ENCODE results near the gene OSBPL6.
"Not testable (repeated sequence)": the region's sequence is repeated elsewhere in the genome, so short reads cannot be mapped to it uniquely, and the experiment has no call there.

The OSBPL6 gene

DNA sequence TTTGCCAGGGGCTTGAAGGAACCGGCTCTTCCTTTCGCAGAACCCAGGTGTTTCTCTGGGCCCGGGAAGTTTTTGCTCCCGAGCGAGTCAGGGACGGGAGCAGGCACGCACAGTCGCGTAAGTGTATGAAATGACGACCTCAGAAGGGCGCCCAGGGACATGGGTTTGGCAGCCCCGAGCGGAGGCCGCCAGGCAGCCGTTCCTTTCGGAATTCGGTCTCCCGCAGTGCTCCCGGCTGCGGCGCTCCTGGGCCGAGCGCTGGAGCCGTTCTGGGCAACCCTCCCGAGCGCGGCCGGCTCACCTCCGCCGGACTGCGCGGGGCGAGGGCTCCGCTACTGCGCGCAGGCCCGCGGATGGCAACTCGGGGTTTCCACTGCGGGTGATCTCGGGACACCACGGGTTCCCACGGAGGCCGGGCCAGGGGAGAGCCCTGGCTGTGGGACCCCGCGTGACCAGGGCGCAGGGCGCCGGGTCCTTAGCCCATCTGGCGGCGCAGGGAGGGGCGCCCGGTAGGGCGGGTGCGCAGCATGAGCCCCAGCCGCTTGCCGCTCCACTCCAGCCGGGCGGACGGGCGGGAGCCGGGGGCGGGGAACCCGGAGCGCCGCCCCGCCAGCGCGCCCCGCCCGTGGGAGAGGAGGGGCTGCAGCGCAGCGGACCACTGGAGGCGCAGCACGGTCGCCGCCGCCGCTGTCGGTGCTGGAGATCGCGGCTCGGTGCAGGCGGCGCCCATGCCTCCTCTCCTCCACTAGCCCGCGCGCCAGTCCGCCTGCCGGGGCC lies at the start of gene OSBPL6:
Gene OSBPL6 (plus strand): TSS at position 690 of the 777 bp plus-strand sequence. CDS start 111,673 bp downstream, outside the sequence.
- peak; percentile 55 for DNase-seq

GRCh38 chr2:178152033-178152432 lies 42.3 kb upstream of the OSBPL6 start:
- DNase-seq: no peak

- no peak for DNase-seq
Observed at GRCh38 chr2:178152542-178152941, 41.8 kb upstream of the OSBPL6 start.

DNA sequence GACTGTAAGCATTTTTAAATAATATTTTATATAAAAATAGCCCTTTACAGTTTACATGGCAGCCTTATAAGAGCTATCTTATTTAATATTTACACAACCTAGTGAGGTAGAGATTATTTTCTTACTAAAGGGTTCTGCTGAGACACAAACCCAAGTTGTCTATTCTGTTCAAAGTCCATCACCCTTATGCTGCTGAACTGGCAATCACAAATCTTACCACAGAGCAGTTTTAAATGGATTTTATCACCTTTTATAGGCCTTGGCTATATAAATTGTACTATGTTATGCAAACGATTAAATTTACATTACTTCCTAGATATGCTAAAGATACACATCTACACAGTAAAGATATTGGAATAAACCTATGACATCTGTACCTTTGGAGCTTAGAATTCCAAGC lies 41.3 kb upstream of the OSBPL6 start:
- no peak for DNase-seq

GRCh38 chr2:178153878-178154277 lies 40.4 kb upstream of the OSBPL6 start:
- not testable (repeated sequence) for DNase-seq

GRCh38 chr2:178155524-178155923 lies 38.8 kb upstream of the OSBPL6 start:
- DNase-seq: no peak

DNA sequence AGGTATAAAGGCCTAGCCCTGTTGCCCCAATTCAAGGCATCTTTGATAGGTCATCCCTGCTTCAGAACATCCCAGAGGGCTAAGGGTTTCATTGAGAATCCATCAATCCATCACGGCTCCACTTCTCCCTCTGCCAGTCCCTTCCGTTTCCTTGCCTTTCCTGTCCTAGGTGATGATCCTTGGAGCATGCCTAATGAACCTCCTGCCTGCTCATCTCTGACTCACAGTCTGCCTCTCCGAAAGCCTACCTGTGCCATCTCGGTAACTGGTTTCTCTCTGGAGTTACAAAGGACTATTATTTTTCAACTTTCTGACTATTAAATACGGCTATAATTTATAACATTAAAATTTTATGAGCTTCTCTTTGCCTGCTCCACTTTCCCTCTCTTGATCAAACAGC lies 36.7 kb upstream of the OSBPL6 start:
- no peak for DNase-seq

- DNase-seq: no peak
Observed at GRCh38 chr2:178159966-178160365, 34.3 kb upstream of the OSBPL6 start.

DNA sequence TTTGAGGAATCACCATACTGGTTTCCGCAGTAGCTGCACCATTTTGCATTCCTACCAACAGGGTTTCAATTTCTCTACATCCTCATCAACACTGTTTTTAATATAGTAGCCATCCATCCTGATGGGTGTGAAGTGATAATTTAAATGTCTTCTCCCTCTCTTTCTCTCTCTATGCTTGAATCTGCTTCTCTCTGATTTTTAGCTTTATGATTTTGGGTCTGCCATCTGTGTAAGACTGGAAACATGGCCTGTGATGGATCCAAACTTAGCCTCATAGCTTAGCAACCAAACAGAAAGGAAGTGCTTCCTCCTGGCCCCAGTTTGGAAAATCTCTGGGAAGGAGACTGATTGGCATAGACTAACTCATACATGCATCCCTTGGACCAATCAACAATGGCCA lies 33.7 kb upstream of the OSBPL6 start:
- no peak for DNase-seq

- no peak for DNase-seq
Observed at GRCh38 chr2:178163395-178163794, 30.9 kb upstream of the OSBPL6 start.

GRCh38 chr2:178163911-178164310 lies 30.4 kb upstream of the OSBPL6 start:
- no peak for DNase-seq

DNA sequence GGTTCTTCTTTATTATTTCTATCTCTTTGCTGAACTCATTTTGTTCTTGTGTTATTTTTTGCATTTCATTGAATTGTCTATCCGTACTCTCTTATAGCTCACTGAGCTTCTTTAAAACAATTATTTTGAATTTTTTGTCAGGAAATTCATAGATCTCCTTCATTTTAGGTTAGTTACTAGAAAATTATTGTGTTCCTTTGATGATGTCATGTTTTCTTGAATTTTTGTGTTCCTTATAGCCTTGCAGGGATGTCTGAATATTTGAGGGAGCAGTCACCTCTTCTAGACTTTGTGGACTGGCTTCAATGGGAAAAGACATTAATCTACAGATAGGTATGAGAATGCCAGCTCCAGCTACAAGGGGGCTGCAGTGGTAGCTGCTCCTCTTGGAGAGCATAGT lies 20.7 kb upstream of the OSBPL6 start:
- DNase-seq: no peak

DNA sequence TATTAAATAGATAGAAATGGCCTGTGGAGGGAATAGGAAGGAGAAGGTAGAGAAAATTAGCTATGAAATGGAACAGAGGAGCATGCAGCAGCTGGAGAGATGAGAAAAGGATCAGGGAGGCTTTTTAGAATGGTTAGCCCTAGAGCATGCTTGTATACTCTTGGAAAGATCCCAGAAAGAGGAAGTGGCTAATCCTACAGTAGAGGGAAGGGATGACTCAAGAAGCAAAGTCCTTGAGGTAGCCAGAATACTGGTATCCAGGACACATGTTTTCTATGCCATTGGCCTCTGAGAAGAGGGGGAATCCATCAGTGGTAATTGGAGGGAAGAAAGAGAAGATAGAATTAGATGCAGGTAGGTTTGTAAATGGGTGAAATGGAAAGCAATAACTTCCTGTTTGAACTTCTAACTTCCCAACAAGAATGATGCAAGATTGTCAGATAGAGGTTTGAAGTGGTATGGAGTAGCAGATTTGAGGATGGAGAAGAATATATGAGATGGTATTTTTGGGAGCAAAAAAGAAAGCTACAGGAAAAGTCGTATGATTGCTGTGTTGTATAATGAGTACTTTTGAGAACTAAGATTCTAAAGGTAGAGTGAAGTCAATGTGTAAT lies 17.1 kb upstream of the OSBPL6 start:
- DNase-seq: no peak

DNA sequence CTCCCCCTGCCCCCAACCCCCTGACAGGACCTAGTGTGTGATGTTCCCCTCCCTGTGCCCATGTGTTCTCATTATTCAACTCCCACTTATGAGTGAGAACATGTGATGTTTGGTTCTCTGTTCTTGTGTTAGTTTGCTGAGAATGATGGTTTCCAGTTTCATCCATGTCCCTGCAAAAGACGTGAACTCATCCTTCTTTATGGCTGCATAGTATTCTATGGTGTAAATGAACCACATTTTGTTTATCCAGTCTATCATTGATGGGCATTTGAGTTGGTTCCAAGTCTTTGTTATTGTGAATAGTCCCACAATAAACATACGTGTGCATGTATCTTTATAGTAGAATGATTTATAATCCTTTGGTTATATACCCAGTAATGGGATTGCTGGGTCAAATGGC lies 13.7 kb upstream of the OSBPL6 start:
- not testable (repeated sequence) for DNase-seq

- no peak for DNase-seq
Observed at GRCh38 chr2:178187861-178188260, 6.5 kb upstream of the OSBPL6 start.

GRCh38 chr2:178188466-178188865 lies 5.8 kb upstream of the OSBPL6 start:
- DNase-seq: no peak

DNA sequence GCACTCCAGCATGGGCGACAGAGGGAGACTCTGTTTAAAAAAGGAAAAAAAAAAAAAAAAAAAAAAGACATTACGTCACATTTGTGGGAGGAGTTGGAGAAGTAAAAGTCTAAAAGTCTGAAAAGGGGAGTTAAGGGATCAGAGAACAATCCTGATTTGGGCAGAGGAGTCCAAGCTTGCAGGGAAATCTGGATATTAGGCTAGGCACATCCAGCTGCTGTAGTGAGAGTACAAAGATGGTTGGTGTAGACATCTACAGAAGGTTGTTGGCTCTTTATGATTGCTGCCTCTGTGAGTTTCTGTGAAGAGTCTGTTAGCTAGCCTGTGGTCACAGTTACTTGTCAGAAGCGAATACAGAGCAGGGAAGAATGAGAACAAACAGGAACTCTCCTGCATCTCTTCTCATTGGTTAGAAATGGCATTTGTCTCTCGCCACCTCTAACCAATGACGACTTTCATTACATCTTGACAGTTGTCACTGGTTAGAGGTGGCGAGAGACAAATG lies 3.3 kb upstream of the OSBPL6 start:
- DNase-seq: no peak

- no peak for DNase-seq
Observed at GRCh38 chr2:178191511-178191910, 2.8 kb upstream of the OSBPL6 start.

- no peak for DNase-seq
Observed at GRCh38 chr2:178193496-178193822, 853 bp upstream of the OSBPL6 start.

- no peak for DNase-seq
Observed at GRCh38 chr2:178194600-178195389, 483 bp downstream of the OSBPL6 start.

DNA sequence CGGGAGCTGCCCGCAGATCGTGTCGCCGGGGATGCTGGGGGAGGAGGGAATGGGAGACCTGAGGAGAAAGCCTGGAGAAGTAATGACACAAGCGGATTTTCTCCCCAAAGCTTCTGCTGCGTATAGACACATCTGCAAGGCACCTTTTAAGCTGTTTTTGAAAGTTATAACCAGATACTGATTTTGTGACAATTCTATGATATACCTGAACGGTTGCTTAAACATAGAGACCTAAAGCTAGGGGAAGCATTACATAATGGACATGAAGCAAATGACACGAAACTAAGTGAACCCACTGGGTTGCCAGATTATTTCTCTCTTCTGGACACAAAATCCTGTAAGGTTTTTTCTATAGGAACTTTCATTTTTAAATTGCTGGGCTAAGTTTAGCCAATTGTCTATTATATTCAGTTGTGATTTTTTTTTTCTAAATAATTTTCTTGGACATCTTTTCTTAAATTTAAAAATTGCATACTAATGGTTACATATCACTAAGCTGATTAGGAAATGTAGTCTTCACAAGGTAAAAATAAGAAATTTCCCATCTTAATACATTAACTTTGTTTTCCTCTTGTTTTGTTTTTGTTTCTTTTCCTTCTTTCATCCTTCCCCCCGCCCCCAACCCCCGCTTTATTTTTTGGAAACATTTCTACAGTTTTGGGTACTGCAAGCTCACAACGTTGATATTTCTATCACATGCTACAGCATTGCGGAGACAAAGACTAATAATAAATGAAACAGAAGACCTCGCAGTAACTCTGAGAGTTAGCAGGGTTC lies 1.3 kb downstream of the OSBPL6 start:
- DNase-seq: no peak

GRCh38 chr2:178197791-178198190 lies 3.5 kb downstream of the OSBPL6 start:
- no peak for DNase-seq

DNA sequence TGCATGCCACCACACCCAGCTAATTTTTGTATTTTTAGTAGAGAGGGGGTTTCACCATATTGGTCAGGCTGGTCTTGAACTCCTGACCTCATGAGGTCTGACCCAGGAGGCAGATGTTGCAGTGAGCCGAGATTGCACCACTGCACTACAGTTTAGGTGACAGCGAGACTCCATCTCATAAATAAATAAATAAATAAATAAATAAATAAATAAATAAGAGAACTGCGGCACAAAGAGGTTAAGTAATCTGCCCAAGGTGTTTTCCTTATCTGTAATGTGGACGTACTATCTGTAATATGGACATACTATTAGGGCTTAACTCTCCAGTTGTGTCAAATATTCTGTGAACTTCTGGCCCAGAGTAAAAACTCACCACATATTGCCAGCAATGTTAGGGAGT lies 4.1 kb downstream of the OSBPL6 start:
- DNase-seq: not testable (repeated sequence)
